Prostate gland (tissue), 2 donors: ENCODE measurements around the gene HAND2. TPM values are rescaled to one million over a fixed set of nuclear protein-coding genes. Genes with fewer than 3 reads are reported as not detected.

ENCODE experiments used
- DNase-seq: peaks from one replicate; pipeline ENCODE4 v3.0.0-alpha.2; 2019; ENCODE audit warnings: low spot score
- H3K27ac ChIP-seq, 2 donors: fragments of 200-600 bp; sonication (generic); 2 replicates each; pipeline ENCODE4 v1.5.1; 2017 to 2019
- H3K27me3 ChIP-seq: fragments of 200-600 bp; sonication (generic); replicated peaks from 2 replicates; pipeline ENCODE4 v1.5.1; 2019; ENCODE audit not compliant: insufficient read depth
- H3K36me3 ChIP-seq, 2 donors: fragments of 200-600 bp; sonication (generic); 1 replicate in 1 of 2; 2 replicates in 1 of 2; pipeline versions ENCODE4 v1.5.1 to v1.8.1; 2017 to 2019
- H3K4me1 ChIP-seq: fragments of 200-600 bp; sonication (generic); replicated peaks from 2 replicates; pipeline ENCODE4 v1.5.1; 2019
- H3K4me3 ChIP-seq, 2 donors: fragments of 200-600 bp; sonication (generic); 2 replicates each; pipeline ENCODE4 v1.5.1; 2017 to 2019
- H3K9me3 ChIP-seq: fragments of 200-600 bp; sonication (generic); 2 replicates; pipeline ENCODE4 v1.5.1; 2017
- POLR2A ChIP-seq: fragments of 450-650 bp; IDR thresholded peaks from one replicate; pipeline ENCODE4 v1.6.1; 2016; ENCODE audit warnings: antibody characterized with exemption, mild to moderate bottlenecking
- POLR2AphosphoS5 ChIP-seq: sonication (generic); formaldehyde crosslinking; IDR thresholded peaks from one replicate; pipeline ENCODE4 v1.6.1; 2017; ENCODE audit warnings: antibody characterized with exemption
- WGBS: methylation state at CpG from one replicate; pipeline ENCODE4 v1.1.5; 2018; 5-methylcytosine and 5-hydroxymethylcytosine counted together
- intact Hi-C: fragments of 100-400 bp; cut with DNase I; formaldehyde crosslinking; loops from one replicate; pipeline ENCODE4 v1.14.2; 2022
- total RNA-seq, 2 donors: library from RNA; depleted of rRNA; stranded (reverse); fragments of >200 nt; gene quantifications; one replicate each; pipeline ENCODE4 v1.1.0, GENCODE V29; 2016
- TF ChIP-seq, protein P1 (sequence below), 4 experiments: fragments of 200-600 bp in 2 of 4; fragments of 450-650 bp in 2 of 4; sonication (generic) in 2 of 4; IDR thresholded peaks; 1 replicate in 3 of 4; 2 replicates in 1 of 4; pipeline ENCODE4 v1.5.1; 2016 to 2019; ENCODE audit warnings: antibody characterized with exemption in 4 of 4, mild to moderate bottlenecking in 2 of 4, moderate library complexity in 2 of 4

HAND2 gene
- total RNA-seq, 2 donors from 2014 or later: 7.5 TPM; not detected in 1

DNA sequence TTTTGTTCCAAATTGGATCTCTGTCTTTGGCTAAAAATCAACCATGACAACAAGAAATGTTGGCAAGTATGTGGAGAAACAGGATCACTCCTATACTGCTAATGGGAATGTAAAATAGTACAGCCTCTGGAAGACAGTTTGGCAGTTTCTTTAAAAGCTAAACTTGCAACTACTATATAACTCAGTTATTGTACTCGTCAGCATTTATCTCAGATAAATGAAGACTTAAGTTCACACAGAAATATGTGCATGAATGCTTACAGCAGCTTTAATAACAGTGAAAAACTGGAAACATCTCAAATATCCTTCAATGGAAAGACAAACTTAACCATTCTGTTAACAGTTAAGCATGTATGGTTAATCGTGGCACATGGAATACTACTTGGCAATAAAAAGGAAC is 15.4 kb upstream of the HAND2 start:
- no peaks in the 10 kb centered on the region for H3K9me3 ChIP-seq
- TF ChIP-seq, protein P1, sequence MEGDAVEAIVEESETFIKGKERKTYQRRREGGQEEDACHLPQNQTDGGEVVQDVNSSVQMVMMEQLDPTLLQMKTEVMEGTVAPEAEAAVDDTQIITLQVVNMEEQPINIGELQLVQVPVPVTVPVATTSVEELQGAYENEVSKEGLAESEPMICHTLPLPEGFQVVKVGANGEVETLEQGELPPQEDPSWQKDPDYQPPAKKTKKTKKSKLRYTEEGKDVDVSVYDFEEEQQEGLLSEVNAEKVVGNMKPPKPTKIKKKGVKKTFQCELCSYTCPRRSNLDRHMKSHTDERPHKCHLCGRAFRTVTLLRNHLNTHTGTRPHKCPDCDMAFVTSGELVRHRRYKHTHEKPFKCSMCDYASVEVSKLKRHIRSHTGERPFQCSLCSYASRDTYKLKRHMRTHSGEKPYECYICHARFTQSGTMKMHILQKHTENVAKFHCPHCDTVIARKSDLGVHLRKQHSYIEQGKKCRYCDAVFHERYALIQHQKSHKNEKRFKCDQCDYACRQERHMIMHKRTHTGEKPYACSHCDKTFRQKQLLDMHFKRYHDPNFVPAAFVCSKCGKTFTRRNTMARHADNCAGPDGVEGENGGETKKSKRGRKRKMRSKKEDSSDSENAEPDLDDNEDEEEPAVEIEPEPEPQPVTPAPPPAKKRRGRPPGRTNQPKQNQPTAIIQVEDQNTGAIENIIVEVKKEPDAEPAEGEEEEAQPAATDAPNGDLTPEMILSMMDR (IDR thresholded peaks at IDR 0.05): no peak
- TF ChIP-seq POLR2AphosphoS5: no peak
- TF ChIP-seq POLR2A: no peak
- no peaks in the 10 kb centered on the region for H3K4me1 ChIP-seq
- no peak overlapping the region for H3K27ac ChIP-seq
- no peaks in the 10 kb centered on the region for H3K27me3 ChIP-seq
- H3K36me3 ChIP-seq: no peaks in the 10 kb centered on the region
- intact Hi-C loops: no loop called here
- 88% methylated on average over 2 of the region's 2 CpGs for WGBS
- H3K4me3 ChIP-seq: no peak overlapping the region
- no peak for DNase-seq

DNA sequence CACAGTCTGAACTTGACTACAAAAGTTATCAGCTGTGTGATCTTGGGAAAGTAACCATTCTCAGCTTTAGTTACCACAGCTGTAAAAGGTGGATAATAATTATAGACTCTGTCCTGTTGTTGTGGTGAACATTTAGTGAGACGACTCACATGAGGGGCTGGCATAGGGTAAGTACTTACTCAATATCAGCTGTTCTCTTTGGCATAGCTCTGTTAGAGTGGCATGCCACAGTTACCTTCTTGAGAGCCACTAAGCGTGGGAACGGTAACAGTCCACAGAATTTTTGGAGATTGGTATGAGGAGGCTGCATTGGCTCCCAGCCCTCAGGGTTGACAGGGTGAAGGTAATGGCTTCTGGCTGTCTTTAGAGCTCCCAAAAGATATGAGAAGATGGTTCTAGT is 13.2 kb upstream of the HAND2 start:
- Histone ChIP-seq H3K27ac (no peak overlapping the region), H3K9me3 (no peaks in the 10 kb centered on the region), H3K27me3 (peaks cover 3% of the 10 kb centered on the region), H3K36me3 (no peaks in the 10 kb centered on the region), H3K4me3 (no peak overlapping the region), H3K4me1 (no peaks in the 10 kb centered on the region)
- 47% methylated on average over 3 of the region's 3 CpGs for WGBS
- no peak for DNase-seq
- no peak for TF ChIP-seq POLR2AphosphoS5
- TF ChIP-seq, protein P1 (IDR thresholded peaks at IDR 0.05): no peak
- no peak for TF ChIP-seq POLR2A
- intact Hi-C loops: no loop called here

DNA sequence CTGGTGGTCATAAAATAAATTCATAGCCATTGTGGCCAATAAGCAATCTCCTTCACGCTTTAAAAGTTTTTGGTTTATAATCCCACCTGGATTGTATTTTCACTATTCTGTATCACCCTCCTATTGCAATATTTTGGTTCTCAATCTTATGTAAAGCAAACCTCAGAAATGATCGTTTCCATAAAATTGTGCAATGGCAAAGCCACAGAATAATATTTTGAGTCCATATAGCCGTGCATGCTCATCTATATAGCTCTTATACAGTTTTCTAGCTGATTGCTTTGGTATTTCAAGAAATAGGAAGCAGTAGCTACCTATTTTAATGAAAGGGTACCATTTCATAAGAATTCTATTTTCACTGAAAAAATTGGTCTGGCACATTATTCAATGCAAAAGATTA is 10.0 kb upstream of the HAND2 start:
- TF ChIP-seq POLR2A: no peak
- TF ChIP-seq, protein P1 (IDR thresholded peaks at IDR 0.05): no peak
- no peak for TF ChIP-seq POLR2AphosphoS5
- no peaks in the 10 kb centered on the region for H3K36me3 ChIP-seq
- H3K9me3 ChIP-seq: no peaks in the 10 kb centered on the region
- no peaks in the 10 kb centered on the region for H3K4me1 ChIP-seq
- H3K4me3 ChIP-seq: no peak overlapping the region
- H3K27ac ChIP-seq: no peak overlapping the region
- WGBS: 56% methylated on average over 3 of the region's 3 CpGs
- H3K27me3 ChIP-seq: peaks cover 18% of the 10 kb centered on the region
- no peak for DNase-seq
- intact Hi-C loops: no loop called here

GRCh38 chr4:173538909-173539445 is 8.9 kb upstream of the HAND2 start:
- Histone ChIP-seq H3K9me3 (no peaks in the 10 kb centered on the region), H3K27ac (no peak overlapping the region), H3K4me1 (no peaks in the 10 kb centered on the region), H3K27me3 (peaks cover 18% of the 10 kb centered on the region), H3K36me3 (no peaks in the 10 kb centered on the region), H3K4me3 (no peak overlapping the region)
- TF ChIP-seq, protein P1 (IDR thresholded peaks at IDR 0.05): no peak
- TF ChIP-seq POLR2A (no peak), POLR2AphosphoS5 (no peak)
- intact Hi-C loops: no loop called here
- no peak for DNase-seq
- WGBS: 9% methylated on average over 15 of the region's 15 CpGs

- 8% methylated on average over 50 of the region's 60 CpGs for WGBS
- no peak for DNase-seq
- Histone ChIP-seq H3K4me3 (no peak overlapping the region), H3K36me3 (no peaks in the 10 kb centered on the region), H3K27me3 (peaks cover 18% of the 10 kb centered on the region), H3K9me3 (no peaks in the 10 kb centered on the region), H3K27ac (no peak overlapping the region), H3K4me1 (no peaks in the 10 kb centered on the region)
- intact Hi-C loops: no loop called here
- TF ChIP-seq, protein P1 (IDR thresholded peaks at IDR 0.05): no peak
- TF ChIP-seq POLR2AphosphoS5 (no peak), POLR2A (no peak)
These were observed 8.3 kb upstream of the HAND2 start for GRCh38 chr4:173538148-173538908.
